CD14-positive monocyte (primary cell): ENCODE data around the gene ARRDC3. TPM values are rescaled to one million over a fixed set of nuclear protein-coding genes. Genes with fewer than 3 reads are reported as not detected.

Experiments used
- DNase-seq, 3 donors: peaks; one replicate each; pipeline ENCODE4 v3.0.0-alpha.2; 2011 to 2022
- H2AFZ ChIP-seq: 2 replicates; pipeline ENCODE4 v1.6.0; 2012; ENCODE audit warnings: mild to moderate bottlenecking, low read depth, low read length, inconsistent platforms; ENCODE audit not compliant: insufficient read depth, poor library complexity, severe bottlenecking
- H3K27ac ChIP-seq, 2 donors: 1 replicate in 1 of 2; 2 replicates in 1 of 2; pipeline ENCODE4 v1.5.1; 2012 to 2013; ENCODE audit warnings: low read length in 2 of 2, control low read depth in 1 of 2, inconsistent platforms in 1 of 2, low read depth in 1 of 2, mild to moderate bottlenecking in 1 of 2
- H3K27me3 ChIP-seq, 2 donors: one replicate each; pipeline versions ENCODE4 v1.6.0 to v1.6.1; 2011 to 2013; ENCODE audit warnings: low read length in 2 of 2; ENCODE audit not compliant: control insufficient read depth in 2 of 2, insufficient read depth in 2 of 2
- H3K36me3 ChIP-seq, 2 donors: replicated peaks in 1 of 2; 1 replicate in 1 of 2; 2 replicates in 1 of 2; pipeline versions ENCODE4 v1.5.1 to v1.6.1; 2012 to 2013; ENCODE audit warnings: low read length in 2 of 2, control low read depth in 1 of 2, inconsistent platforms in 1 of 2, mild to moderate bottlenecking in 1 of 2; ENCODE audit not compliant: insufficient read depth in 2 of 2, control insufficient read depth in 1 of 2
- H3K4me1 ChIP-seq, 2 donors: 1 replicate in 1 of 2; 2 replicates in 1 of 2; pipeline versions ENCODE4 v1.5.1 to v1.6.1; 2012 to 2013; ENCODE audit warnings: low read length in 2 of 2, control low read depth in 1 of 2, inconsistent platforms in 1 of 2, mild to moderate bottlenecking in 1 of 2, moderate library complexity in 1 of 2; ENCODE audit not compliant: insufficient read depth in 2 of 2, control insufficient read depth in 1 of 2
- H3K4me2 ChIP-seq: replicated peaks from 2 replicates; pipeline ENCODE3; 2012; ENCODE audit warnings: low read length, moderate library complexity, mild to moderate bottlenecking; ENCODE audit not compliant: poor library complexity, severe bottlenecking; ENCODE audit errors: extremely low read depth
- H3K4me3 ChIP-seq, 3 experiments: fragments of 200-600 bp in 1 of 3; sonication (generic) in 1 of 3; replicated peaks in 1 of 3; 1 replicate in 2 of 3; 2 replicates in 1 of 3; pipeline ENCODE4 v1.5.1; 2011 to 2013; ENCODE audit warnings: low read length in 3 of 3, mild to moderate bottlenecking in 3 of 3, control low read depth in 2 of 3, low read depth in 2 of 3, inconsistent platforms in 1 of 3, moderate library complexity in 1 of 3
- H3K79me2 ChIP-seq: 2 replicates; pipeline ENCODE4 v1.6.0; 2012; ENCODE audit warnings: mild to moderate bottlenecking, control low read depth, inconsistent platforms, low read length, moderate library complexity; ENCODE audit not compliant: insufficient read depth
- H3K9ac ChIP-seq: 2 replicates; pipeline ENCODE4 v1.6.0; 2017; ENCODE audit warnings: low read length, mild to moderate bottlenecking; ENCODE audit not compliant: insufficient read depth, poor library complexity, severe bottlenecking
- H3K9me3 ChIP-seq, 2 donors: replicated peaks in 1 of 2; 1 replicate in 1 of 2; 2 replicates in 1 of 2; pipeline versions ENCODE4 v1.5.1 to v1.6.1; 2012 to 2013; ENCODE audit warnings: low read length in 2 of 2, control low read depth in 1 of 2; ENCODE audit not compliant: control insufficient read depth in 1 of 2, insufficient read depth in 1 of 2
- H4K20me1 ChIP-seq: 2 replicates; pipeline ENCODE4 v1.6.0; 2012; ENCODE audit warnings: mild to moderate bottlenecking, low read length, control low read depth, moderate library complexity; ENCODE audit not compliant: insufficient read depth
- H3K27ac Mint-ChIP-seq, 7 donors: one replicate each; pipeline ENCODE4 v1.8.0; 2020; ENCODE audit warnings: mild to moderate bottlenecking in 7 of 7, mixed read lengths in 7 of 7, moderate library complexity in 6 of 7, inconsistent platforms in 2 of 7
- H3K27me3 Mint-ChIP-seq, 3 donors: one replicate each; pipeline ENCODE4 v1.8.0; 2021 to 2022; ENCODE audit warnings: low read depth in 3 of 3, mild to moderate bottlenecking in 3 of 3, mixed read lengths in 3 of 3, moderate library complexity in 3 of 3, inconsistent platforms in 1 of 3
- H3K36me3 Mint-ChIP-seq, 2 donors: one replicate each; pipeline ENCODE4 v1.8.0; 2020; ENCODE audit warnings: mixed read lengths in 2 of 2, inconsistent platforms in 1 of 2, mild to moderate bottlenecking in 1 of 2
- H3K4me1 Mint-ChIP-seq: one replicate; pipeline ENCODE4 v1.8.0; 2020; ENCODE audit warnings: mild to moderate bottlenecking, mixed read lengths
- H3K4me3 Mint-ChIP-seq, 2 donors: one replicate each; pipeline ENCODE4 v1.8.0; 2020; ENCODE audit warnings: mild to moderate bottlenecking in 2 of 2, mixed read lengths in 2 of 2, moderate library complexity in 1 of 2
- H3K9me3 Mint-ChIP-seq, 7 donors: one replicate each; pipeline ENCODE4 v1.8.0; 2020 to 2022; ENCODE audit warnings: mixed read lengths in 7 of 7, mild to moderate bottlenecking in 6 of 7, moderate library complexity in 6 of 7, inconsistent platforms in 2 of 7
- CTCF ChIP-seq: fragments of 200-600 bp; IDR thresholded peaks from one replicate; pipeline ENCODE4 v1.8.0; 2022; ENCODE audit warnings: antibody characterized with exemption, mild to moderate bottlenecking
- WGBS: methylation state at CpG from one replicate; pipeline ENCODE4 v1.1.5; 2013; ENCODE audit warnings: missing lambda C conversion rate; ENCODE audit not compliant: insufficient coverage; 5-methylcytosine and 5-hydroxymethylcytosine counted together
- intact Hi-C, 2 donors: fragments of 100-400 bp; cut with micrococcal nuclease; formaldehyde crosslinking; loops; one replicate each; pipeline versions ENCODE4 v1.15.0 to v1.15.1; 2023
- polyA plus RNA-seq, 3 donors: library from polyadenylated mRNA; depleted of rRNA in 1 of 3; unstranded in 2 of 3; stranded (reverse) in 1 of 3; fragments of 300-500 nt in 2 of 3; fragments of >200 nt in 1 of 3; fragmentation: Illumina TruSeq in 2 of 3; gene quantifications; 1 replicate in 2 of 3; 2 replicates in 1 of 3; pipeline ENCODE4 v1.2.3, GENCODE V29; 2012 to 2021

ARRDC3 gene
- polyA plus RNA-seq, 3 donors = 43.3 to 68.0 (median 64.6) TPM

- WGBS = no CpG with 5 or more reads among the region's 1 CpG
- H2AFZ ChIP-seq = no peak overlapping the region
- intact Hi-C loops = loop anchor here (5.0 kb wide), 3 partner anchors 317 to 552 kb away; no protein-coding TSS in a partner anchor
Observed at GRCh38 chr5:91419136-91419535, 36.0 kb upstream of the ARRDC3 start.

DNA sequence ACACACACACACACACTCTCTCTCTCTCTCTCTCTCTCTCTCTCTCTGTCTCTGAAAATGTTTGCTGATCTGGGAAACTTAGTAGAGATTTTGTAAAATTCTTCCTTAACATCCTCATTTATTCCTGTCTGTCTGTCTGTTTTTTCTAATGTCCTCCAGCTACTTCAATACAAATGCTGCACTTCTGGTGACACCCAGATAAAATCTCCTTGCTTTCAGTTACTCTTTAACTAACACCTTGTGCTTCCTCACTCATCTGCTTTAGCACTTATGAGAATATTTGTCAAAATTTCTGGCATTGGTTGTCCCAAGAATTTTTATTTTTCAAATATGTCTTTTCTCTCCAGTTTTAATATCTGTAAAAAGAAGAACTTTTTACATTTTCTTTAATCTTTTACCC is 35.0 kb upstream of the ARRDC3 start:
- no peaks in the 10 kb centered on the region for H3K36me3 Mint-ChIP-seq

More at GRCh38 chr5:91419136-91419535, 36.0 kb upstream of the ARRDC3 start:
- Mint-ChIP-seq H3K9me3 (no peaks in the 10 kb centered on the region), H3K36me3 (no peaks in the 10 kb centered on the region), H3K27ac (no peak overlapping the region), H3K27me3 (peaks cover 0 to 3% (median 1%) of the 10 kb centered on the region in 3 donors), H3K4me3 (no peak overlapping the region), H3K4me1 (peaks cover 6% of the 10 kb centered on the region)
- no peak overlapping the region for H3K27ac ChIP-seq
- no peak overlapping the region for H3K9ac ChIP-seq
- no peaks in the 10 kb centered on the region for H3K79me2 ChIP-seq
- DNase-seq = no peak
- H3K9me3 ChIP-seq = no peaks in the 10 kb centered on the region
- TF ChIP-seq CTCF = no peak
- H3K4me2 ChIP-seq = no peak overlapping the region
- peaks cover 0 to 5% of the 10 kb centered on the region in 2 donors for H3K4me1 ChIP-seq
- no peaks in the 10 kb centered on the region for H4K20me1 ChIP-seq
- no peaks in the 10 kb centered on the region for H3K27me3 ChIP-seq
- no peak overlapping the region for H3K4me3 ChIP-seq
- no peaks in the 10 kb centered on the region for H3K36me3 ChIP-seq

More for the DNA sequence above, 35.0 kb upstream of the ARRDC3 start:
- no peak for DNase-seq
- intact Hi-C loops = loop anchor here (5.0 kb wide), 3 partner anchors 316 to 551 kb away; no protein-coding TSS in a partner anchor
- Histone ChIP-seq H3K9me3 (no peaks in the 10 kb centered on the region), H3K4me1 (peaks cover 0 to 5% of the 10 kb centered on the region in 2 donors), H3K79me2 (no peaks in the 10 kb centered on the region), H3K9ac (no peak overlapping the region), H3K36me3 (no peaks in the 10 kb centered on the region), H3K4me2 (no peak overlapping the region), H3K27ac (no peak overlapping the region), H3K4me3 (no peak overlapping the region), H4K20me1 (no peaks in the 10 kb centered on the region), H2AFZ (no peak overlapping the region), H3K27me3 (no peaks in the 10 kb centered on the region)
- Mint-ChIP-seq H3K4me3 (no peak overlapping the region), H3K27ac (no peak overlapping the region), H3K4me1 (peaks cover 6% of the 10 kb centered on the region), H3K9me3 (no peaks in the 10 kb centered on the region), H3K27me3 (peaks cover 0 to 5% (median 1%) of the 10 kb centered on the region in 3 donors)
- no peak for TF ChIP-seq CTCF
